Measurements from ENCODE around the gene PGS1. TPM values are rescaled to one million over a fixed set of nuclear protein-coding genes. Genes with fewer than 3 reads are reported as not detected.

PGS1 gene
- total and polyA plus RNA-seq, 2 of the 8 experiments (the other 6 are each of a cell fraction or from before 2014, with no cell fraction given) = 46.7 to 60.0 TPM

DNA sequence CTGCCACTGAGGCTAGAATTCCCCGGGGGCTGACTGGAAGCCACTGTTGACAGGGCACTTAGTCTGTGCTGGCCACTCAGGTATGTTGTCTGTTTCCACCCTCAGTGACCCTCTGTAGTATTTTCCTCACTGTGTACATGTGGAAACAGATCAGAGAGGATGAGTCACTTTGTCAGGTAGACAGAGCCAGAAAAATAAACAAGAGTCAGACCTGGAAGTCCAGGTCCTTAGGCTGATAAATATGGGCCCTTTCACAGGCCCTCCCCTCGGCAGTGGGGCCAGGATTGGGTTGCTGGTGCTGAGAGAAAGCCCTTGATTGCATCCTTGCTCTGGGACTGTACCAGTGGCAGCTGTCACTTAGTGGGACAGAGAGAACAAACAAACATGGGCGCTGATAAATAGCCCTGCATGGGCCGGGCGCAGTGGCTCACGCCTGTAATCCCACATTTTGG, 21.3 kb downstream of the PGS1 start:
- H3K4me1 ChIP-seq (replicated peaks in 1 of 4; ENCODE audit: control insufficient read depth in 3 of 4, insufficient read depth in 4 of 4, low read length in 3 of 4) = no peaks in the 10 kb centered on the region
- no peak overlapping the region for H3K18ac ChIP-seq (ENCODE audit: extremely low read depth, low read length)
- no peak overlapping the region for H2BK20ac ChIP-seq (ENCODE audit: low read length)
- no peak overlapping the region for H3K23ac ChIP-seq (ENCODE audit: insufficient read length)
- no peak overlapping the region for H3K4me2 ChIP-seq (ENCODE audit: insufficient read depth in 1 of 2, low read depth in 2 of 2, low read length in 2 of 2)
- H2BK15ac ChIP-seq (ENCODE audit: low read length) = no peak overlapping the region
- TF ChIP-seq CHD1 (IDR thresholded peaks at IDR 0.05; ENCODE audit: low read depth, low read length) (no peak), EP300 (IDR thresholded peaks at IDR 0.05; ENCODE audit: borderline replicate concordance in 1 of 2, low read depth in 2 of 2, low read length in 2 of 2) (no peak), POLR2AphosphoS5 (IDR thresholded peaks at IDR 0.05; ENCODE audit: low read depth, low read length) (no peak)
- H3K79me2 ChIP-seq (ENCODE audit: control insufficient read depth in 1 of 2, insufficient read depth in 2 of 2, low read length in 2 of 2) = peaks cover 0 to 60% of the 10 kb centered on the region in 2 experiments; a peak in 3 of 4 replicates
- no peaks in the 10 kb centered on the region for H3K27me3 ChIP-seq (replicated peaks in 1 of 4; ENCODE audit: control insufficient read depth in 3 of 4, extremely low read depth in 1 of 4, insufficient read depth in 3 of 4, low read length in 3 of 4)
- no peak overlapping the region for H2AFZ ChIP-seq (ENCODE audit: low read length)
- H2BK12ac ChIP-seq (ENCODE audit: low read depth, low read length) = no peak overlapping the region
- H4K5ac ChIP-seq (ENCODE audit: insufficient read length, low read depth, low read length) = no peak overlapping the region
- H3K9ac ChIP-seq (replicated peaks in 1 of 4; ENCODE audit: extremely low read depth in 1 of 4, low read depth in 3 of 4, low read length in 3 of 4) = no peak overlapping the region
- ChIA-PET CTCF (ENCODE audit: partially characterized antibody) (interaction anchor here (1.2 to 4.9 kb wide), 3 partner anchors 9 to 54 kb away, joined by 4 to 45 read pairs (median 15); no protein-coding TSS in a partner anchor), POLR2A (ENCODE audit: partially characterized antibody) (no interaction called here)
- no peak overlapping the region for H3K4me3 ChIP-seq (ENCODE audit: extremely low read depth in 1 of 4, insufficient read depth in 2 of 4, low read depth in 3 of 4, low read length in 4 of 4)
- H2BK120ac ChIP-seq (replicated peaks; ENCODE audit: low read depth, low read length) = no peak overlapping the region
- H3K14ac ChIP-seq (ENCODE audit: insufficient read length) = no peak overlapping the region
- no peak overlapping the region for H2BK5ac ChIP-seq (ENCODE audit: low read depth, low read length)
- H3K4ac ChIP-seq (replicated peaks; ENCODE audit: insufficient read length, low read depth, low read length) = no peak overlapping the region
- DNase-seq (ENCODE audit: low read depth in 1 of 2, low spot score in 2 of 2) = no peak
- H3K56ac ChIP-seq (replicated peaks; ENCODE audit: insufficient read length, low read depth, low read length) = no peak overlapping the region
- H3K23me2 ChIP-seq (ENCODE audit: low read depth, low read length) = no peaks in the 10 kb centered on the region
- H3K36me3 ChIP-seq (ENCODE audit: control insufficient read depth in 2 of 4, insufficient read depth in 4 of 4, low read length in 3 of 4) = peaks cover 36 to 72% (median 67%) of the 10 kb centered on the region in 4 experiments
- H4K8ac ChIP-seq (ENCODE audit: extremely low read depth, insufficient read depth, low read length) = no peak overlapping the region
- H2AK5ac ChIP-seq (ENCODE audit: low read depth, low read length) = no peak overlapping the region
- H3K79me1 ChIP-seq (ENCODE audit: low read depth, low read length) = peaks cover 8% of the 10 kb centered on the region; the same call in 1 of the 2 replicates
- H3K9me3 ChIP-seq (ENCODE audit: insufficient read depth in 2 of 2, low read depth in 1 of 2, low read length in 1 of 2) = no peaks in the 10 kb centered on the region
- FAIRE-seq = no peak
- peaks cover 14 to 32% of the 10 kb centered on the region in 2 experiments for H4K20me1 ChIP-seq (replicated peaks in 1 of 2; ENCODE audit: control insufficient read depth in 1 of 2, insufficient read depth in 2 of 2, low read length in 2 of 2)
- no peak overlapping the region for H4K91ac ChIP-seq (replicated peaks; ENCODE audit: insufficient read length, low read length)
- no peak overlapping the region for H3K27ac ChIP-seq (ENCODE audit: low read depth, low read length)
- WGBS, 2 experiments (ENCODE audit: extremely low coverage in 1 of 2, insufficient coverage in 1 of 2, insufficient read length in 1 of 2, insufficient replicate concordance in 2 of 2, low coverage in 1 of 2, low lambda C conversion rate in 2 of 2, missing lambda C conversion rate in 1 of 2) = 84% methylated on average over 6 of the region's 6 CpGs; no CpG with 5 or more reads in 1 of the 2 experiments
